Rectal smooth muscle tissue (tissue), 1 donor: ENCODE results near the gene EFTUD2.

Source experiments
- H3K27ac ChIP-seq: one replicate; pipeline ENCODE4 v1.7.0; 2013; ENCODE audit warnings: low read depth, low read length, inconsistent platforms
- H3K27me3 ChIP-seq: one replicate; pipeline ENCODE4 v1.7.0; 2013; ENCODE audit warnings: low read length; ENCODE audit not compliant: control insufficient read depth, insufficient read depth
- H3K36me3 ChIP-seq: one replicate; pipeline ENCODE4 v1.7.0; 2013; ENCODE audit warnings: low read length; ENCODE audit not compliant: control insufficient read depth, insufficient read depth
- H3K4me1 ChIP-seq: one replicate; pipeline ENCODE4 v1.7.0; 2013; ENCODE audit warnings: low read length; ENCODE audit not compliant: control insufficient read depth, insufficient read depth
- H3K4me3 ChIP-seq: one replicate; pipeline ENCODE4 v1.7.0; 2013; ENCODE audit warnings: low read length
- H3K9ac ChIP-seq: one replicate; pipeline ENCODE4 v1.7.0; 2013; ENCODE audit warnings: low read length

EFTUD2 gene

DNA sequence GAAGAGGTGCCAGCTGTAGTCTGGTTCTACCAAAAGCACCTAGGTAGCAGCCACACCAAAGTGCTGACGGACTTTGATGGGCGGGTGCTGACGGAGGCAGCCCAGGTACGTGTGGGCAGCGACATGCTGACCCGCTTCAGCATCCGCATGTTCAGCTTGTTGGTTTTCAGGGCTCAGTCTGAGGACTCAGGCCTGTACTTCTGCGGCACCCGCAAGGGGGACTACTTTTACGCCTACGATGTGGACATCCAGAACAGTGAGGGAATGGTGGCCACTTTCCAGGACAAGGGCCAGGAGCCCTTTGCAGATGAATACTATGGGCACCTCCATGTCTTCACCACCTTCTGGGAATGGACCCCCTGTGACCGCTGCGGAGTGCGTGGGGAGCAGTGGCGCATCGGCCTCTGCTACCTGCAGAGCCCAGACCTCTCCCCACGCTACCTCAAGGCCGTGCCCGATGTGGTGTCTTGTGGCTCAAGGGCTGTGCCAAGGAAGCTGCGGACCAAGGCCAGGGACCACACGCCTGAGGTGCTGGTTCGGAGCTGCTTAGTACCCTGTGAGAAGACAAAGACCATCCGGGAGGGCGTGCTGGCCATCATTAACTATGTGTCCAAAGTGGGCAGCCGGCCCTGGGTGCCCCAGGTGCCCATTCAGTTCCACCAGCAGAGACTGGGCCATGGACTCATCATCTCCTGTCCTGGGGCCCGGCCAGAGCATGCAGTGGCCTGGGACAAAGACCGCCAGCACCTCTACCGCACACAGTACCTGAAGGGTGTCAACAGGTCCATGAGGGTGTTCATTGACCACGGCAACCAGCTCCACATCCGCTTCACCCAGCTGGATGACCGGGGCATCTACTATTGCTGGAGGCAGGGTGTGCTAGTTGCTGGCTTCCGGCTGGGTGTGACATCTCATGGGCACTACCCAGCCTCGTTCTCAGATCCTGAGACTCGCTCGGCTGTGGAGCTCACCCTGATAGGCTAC is 5.0 kb upstream of the EFTUD2 start:
- Histone ChIP-seq H3K27ac (no peak overlapping the region), H3K4me3 (no peak overlapping the region), H3K9ac (no peak overlapping the region), H3K27me3 (no peaks in the 10 kb centered on the region), H3K36me3 (no peaks in the 10 kb centered on the region), H3K4me1 (peaks cover 6% of the 10 kb centered on the region)

DNA sequence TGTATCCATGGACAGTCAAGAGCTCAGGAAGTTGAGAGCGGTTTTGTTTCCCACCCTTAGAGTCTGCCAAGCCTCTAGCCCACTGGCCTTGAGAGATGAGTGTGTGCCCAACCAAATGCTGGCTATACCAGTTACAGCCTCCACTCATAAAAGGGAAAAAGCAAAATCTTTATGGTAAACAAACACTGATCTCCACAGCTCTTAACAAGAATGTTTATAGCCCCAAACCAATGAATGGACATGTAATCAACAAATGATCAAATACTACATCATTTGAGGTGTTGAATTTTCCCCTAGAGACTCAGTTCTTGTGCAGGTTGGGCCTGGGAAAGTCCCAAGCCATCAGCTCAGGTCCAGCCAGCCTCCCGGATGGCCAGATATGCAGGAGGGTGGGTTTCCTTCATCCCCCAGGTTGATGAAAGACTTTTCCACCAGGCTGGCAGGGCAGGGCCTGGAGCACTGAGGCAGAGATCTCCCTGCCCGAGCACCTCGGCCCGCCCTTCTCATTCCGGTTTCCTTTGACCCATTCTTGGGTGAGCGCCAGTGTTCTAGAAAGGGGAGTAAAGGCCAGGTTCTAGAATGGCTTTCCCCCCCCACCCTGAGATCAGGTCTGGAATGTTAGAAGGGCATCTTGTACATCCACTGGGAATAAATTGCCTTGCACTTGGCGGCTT is 3.9 kb upstream of the EFTUD2 start:
- H3K27me3 ChIP-seq: no peaks in the 10 kb centered on the region
- no peak overlapping the region for H3K27ac ChIP-seq
- peaks cover 8% of the 10 kb centered on the region for H3K4me1 ChIP-seq
- H3K4me3 ChIP-seq: no peak overlapping the region
- H3K36me3 ChIP-seq: no peaks in the 10 kb centered on the region
- H3K9ac ChIP-seq: no peak overlapping the region

DNA sequence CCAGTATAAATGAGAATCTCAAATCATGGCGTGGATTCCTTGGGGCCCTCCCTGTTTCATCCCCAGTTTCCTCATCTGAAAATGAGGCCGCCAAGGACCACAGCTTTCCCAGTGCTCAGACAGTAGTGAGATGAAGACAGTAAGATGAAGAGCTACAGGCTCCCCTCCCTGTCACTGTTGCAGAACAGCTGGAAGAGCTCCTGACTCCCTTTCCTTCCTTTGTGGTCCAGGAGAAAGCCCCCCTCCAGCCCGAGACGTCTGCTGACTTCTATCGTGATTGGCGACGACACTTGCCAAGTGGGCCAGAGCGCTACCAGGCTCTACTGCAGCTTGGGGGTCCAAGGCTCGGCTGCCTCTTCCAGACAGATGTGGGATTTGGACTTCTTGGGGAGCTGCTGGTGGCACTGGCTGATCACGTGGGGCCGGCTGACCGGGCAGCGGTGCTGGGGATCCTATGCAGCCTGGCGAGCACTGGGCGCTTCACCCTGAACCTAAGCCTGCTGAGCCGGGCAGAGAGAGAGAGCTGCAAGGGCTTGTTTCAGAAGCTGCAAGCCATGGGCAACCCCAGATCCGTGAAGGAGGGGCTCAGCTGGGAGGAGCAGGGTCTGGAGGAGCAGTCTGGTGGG is 3.0 kb upstream of the EFTUD2 start:
- no peaks in the 10 kb centered on the region for H3K27me3 ChIP-seq
- H3K9ac ChIP-seq: no peak overlapping the region
- H3K27ac ChIP-seq: no peak overlapping the region
- H3K4me1 ChIP-seq: peaks cover 8% of the 10 kb centered on the region
- H3K4me3 ChIP-seq: no peak overlapping the region
- no peaks in the 10 kb centered on the region for H3K36me3 ChIP-seq

DNA sequence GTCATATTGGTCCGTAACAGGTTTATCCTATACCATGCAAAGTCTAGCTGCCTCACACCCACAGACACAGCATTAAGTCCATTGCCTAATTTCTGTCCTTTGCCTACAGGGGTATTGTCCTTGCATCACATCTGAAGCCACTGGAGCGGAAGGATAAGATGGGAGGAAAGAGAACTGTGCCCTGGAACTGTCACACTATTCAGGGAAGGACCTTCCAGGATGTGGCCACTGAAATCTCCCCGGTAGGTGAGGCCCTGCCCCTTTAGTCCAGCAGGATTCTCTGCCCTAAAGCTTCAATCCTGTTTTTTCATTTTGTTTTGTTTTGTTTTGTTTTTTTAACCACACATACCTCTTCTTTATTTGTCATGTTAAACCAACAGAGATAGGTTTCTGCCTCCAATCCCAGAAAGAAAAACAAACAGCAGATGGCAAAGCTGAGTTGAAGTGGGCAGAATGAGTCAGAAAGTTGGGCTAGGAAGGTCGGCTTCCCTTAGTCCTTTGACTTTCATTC is 2.2 kb upstream of the EFTUD2 start:
- no peak overlapping the region for H3K9ac ChIP-seq
- H3K4me3 ChIP-seq: no peak overlapping the region
- peaks cover 8% of the 10 kb centered on the region for H3K4me1 ChIP-seq
- no peaks in the 10 kb centered on the region for H3K36me3 ChIP-seq
- H3K27ac ChIP-seq: no peak overlapping the region
- H3K27me3 ChIP-seq: no peaks in the 10 kb centered on the region

DNA sequence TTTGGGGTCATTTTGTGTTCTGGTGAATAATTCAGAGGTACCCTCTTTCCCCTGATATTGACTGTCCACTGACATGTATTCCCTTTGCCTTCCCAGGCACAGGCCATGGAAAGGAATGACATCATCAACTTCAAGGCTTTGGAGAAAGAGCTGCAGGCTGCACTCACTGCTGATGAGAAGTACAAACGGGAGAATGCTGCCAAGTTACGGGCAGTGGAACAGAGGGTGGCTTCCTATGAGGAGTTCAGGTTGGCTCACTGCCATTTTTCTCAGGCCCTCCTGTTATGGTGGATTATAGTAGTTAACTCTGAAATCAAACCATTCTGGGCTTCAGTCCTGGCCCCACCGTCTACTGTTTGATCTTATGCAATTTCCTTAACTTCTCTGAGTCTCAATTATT is 1.6 kb upstream of the EFTUD2 start:
- peak overlapping the region; percentile 68 for H3K27ac ChIP-seq
- H3K4me1 ChIP-seq: peaks cover 8% of the 10 kb centered on the region
- no peaks in the 10 kb centered on the region for H3K27me3 ChIP-seq
- no peak overlapping the region for H3K9ac ChIP-seq
- no peaks in the 10 kb centered on the region for H3K36me3 ChIP-seq
- H3K4me3 ChIP-seq: no peak overlapping the region

DNA sequence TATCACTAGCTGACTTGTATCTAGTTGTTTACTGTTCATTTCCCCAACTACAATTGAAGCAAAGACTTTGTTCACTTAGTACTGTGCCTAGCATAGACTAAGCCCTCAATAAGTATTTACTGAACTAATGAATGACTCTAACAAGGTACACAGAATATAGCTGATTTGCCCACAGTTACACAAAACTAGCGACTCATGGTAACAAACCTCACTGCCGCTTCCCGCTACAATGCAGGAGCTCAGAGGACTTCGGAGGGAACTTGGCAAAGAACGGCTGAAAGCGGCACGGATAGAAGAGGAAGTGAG is 524 bp downstream of the EFTUD2 start:
- peaks cover 3% of the 10 kb centered on the region for H3K36me3 ChIP-seq
- no peaks in the 10 kb centered on the region for H3K27me3 ChIP-seq
- peaks cover 8% of the 10 kb centered on the region for H3K4me1 ChIP-seq
- H3K4me3 ChIP-seq: peak overlapping the region; percentile 87
- H3K9ac ChIP-seq: peak overlapping the region; percentile 94
- peak overlapping the region; percentile 99 for H3K27ac ChIP-seq

DNA sequence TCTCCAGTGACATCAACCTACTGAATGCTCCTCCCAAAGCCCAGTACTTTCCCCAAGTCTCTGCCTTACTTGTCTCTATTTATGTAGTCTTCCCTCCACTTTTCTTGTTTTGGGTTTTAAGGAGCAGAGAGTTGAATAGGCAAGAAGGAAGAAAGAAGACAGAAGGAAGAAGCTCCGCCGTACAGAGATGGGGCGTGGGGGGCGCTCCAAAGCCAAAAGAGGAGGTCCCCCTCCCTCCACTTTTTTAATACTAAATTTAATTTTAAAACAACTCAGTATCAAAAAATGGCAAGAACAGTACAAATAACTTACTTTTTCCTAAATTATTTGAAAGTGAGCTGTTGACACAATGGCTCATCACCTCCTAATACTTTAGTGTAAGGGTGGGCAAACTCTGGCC is 4.6 kb downstream of the EFTUD2 start:
- Histone ChIP-seq H3K4me3 (no peak overlapping the region), H3K36me3 (peaks cover 3% of the 10 kb centered on the region), H3K4me1 (peaks cover 2% of the 10 kb centered on the region), H3K27ac (no peak overlapping the region), H3K27me3 (no peaks in the 10 kb centered on the region), H3K9ac (no peak overlapping the region)

DNA sequence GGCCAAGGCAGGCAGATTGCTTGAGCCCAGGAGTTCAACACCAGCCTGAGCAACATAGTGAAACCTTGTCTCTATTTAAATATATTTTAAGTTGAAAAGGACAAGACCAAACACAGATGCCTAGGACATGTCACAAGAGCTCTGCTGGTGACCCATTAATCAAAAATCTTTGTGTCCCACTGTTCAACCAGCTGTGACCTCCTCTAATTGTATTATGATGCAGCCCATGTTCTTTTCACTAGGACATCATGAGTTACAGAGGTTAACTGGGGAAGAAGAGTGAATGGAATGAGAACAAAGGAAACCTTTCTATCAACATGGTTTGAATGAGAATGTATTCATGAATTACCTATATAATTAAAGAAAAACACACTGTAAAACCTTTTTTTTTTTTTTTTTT is 7.0 kb downstream of the EFTUD2 start:
- Histone ChIP-seq H3K27me3 (no peaks in the 10 kb centered on the region), H3K9ac (no peak overlapping the region), H3K4me3 (no peak overlapping the region), H3K36me3 (peaks cover 3% of the 10 kb centered on the region), H3K4me1 (no peaks in the 10 kb centered on the region), H3K27ac (no peak overlapping the region)

DNA sequence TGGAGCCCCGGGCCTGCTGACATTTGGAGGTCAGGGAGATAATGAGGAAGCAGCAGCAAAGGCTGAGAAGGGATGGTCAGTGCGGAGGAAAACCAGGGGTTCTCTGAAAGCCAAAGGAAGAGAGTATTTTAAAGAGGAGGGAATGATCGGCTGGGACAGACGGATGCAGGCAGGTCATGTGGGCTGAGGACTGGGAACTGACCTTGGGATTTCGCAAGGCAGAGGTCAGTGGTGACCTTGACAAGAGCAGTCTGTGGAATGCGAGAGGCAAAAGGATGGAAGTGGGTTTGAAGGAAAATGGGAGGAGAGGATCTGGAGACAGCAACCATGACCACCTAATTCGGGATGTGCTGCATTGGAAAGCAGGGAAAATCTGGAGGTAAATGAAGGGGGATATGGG is 10.2 kb downstream of the EFTUD2 start:
- Histone ChIP-seq H3K4me1 (no peaks in the 10 kb centered on the region), H3K4me3 (no peak overlapping the region), H3K36me3 (peaks cover 7% of the 10 kb centered on the region), H3K27me3 (no peaks in the 10 kb centered on the region), H3K9ac (no peak overlapping the region), H3K27ac (no peak overlapping the region)

DNA sequence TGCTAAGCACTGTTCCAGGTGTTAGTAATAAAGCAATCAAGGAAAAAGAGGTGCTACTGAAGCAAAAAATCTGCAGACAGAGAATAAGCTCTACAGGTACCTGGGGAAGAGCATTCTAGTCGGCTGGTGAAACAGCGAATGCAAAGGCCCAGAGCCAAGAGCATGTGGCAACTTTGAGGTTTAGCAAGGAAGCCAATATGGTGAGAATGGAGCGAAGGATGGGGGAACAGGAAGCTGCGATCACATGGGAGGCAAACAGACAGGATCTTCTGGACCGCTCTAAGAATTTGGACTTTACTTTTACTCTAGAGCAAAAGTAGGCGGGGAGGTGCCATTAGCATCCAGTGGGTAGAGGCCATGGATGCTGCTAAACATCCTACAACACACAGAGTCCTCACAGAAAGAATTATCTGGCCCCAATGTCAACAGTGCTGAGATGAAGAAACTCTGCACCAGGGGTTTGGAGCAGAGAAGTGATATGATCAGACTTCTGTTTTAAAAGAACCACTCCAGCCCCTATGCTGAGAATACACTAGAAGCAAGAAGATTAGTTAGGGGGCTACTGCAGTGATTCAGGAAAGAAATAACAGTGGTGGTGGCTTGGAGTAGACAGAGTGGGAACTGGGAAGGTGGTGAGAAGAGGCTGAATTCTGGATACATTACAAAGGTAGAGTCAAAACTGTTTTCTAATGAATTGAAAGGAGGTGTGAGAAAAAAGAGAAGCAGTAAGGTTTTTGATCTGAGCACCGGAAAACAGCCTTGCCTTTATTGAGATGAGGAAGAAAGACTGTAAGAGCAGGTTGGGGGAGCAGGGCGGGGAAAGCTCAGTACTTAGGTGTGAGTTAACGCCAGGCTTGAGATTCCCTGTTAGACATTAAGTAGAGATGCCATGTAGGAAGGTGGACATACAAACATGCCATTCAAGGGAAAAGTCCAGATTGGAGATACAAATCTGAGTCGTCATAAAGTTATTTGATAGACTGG is 11.0 kb downstream of the EFTUD2 start:
- H3K4me3 ChIP-seq: no peak overlapping the region
- H3K27ac ChIP-seq: no peak overlapping the region
- H3K9ac ChIP-seq: no peak overlapping the region
- H3K4me1 ChIP-seq: no peaks in the 10 kb centered on the region
- peaks cover 10% of the 10 kb centered on the region for H3K36me3 ChIP-seq
- H3K27me3 ChIP-seq: no peaks in the 10 kb centered on the region

DNA sequence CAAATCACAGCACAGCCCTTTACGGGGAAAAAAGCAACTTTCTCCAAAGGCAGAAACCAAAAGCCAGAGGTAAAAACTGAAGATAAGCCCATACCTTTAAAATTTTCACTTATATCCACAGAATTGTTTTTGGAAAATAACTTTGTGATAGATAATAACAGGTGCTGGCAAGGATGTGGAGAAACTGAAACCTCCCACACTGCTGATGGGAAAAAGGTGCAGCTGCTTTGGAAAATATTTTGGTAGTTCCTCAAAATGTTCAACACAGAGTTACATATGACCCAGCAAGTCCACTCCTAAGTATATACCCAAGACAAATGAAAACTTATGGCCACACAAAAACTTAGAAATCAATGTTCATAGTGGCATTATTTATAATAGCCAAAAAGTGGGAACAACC is 12.2 kb downstream of the EFTUD2 start:
- no peak overlapping the region for H3K9ac ChIP-seq
- H3K27me3 ChIP-seq: no peaks in the 10 kb centered on the region
- peaks cover 19% of the 10 kb centered on the region for H3K36me3 ChIP-seq
- no peaks in the 10 kb centered on the region for H3K4me1 ChIP-seq
- H3K27ac ChIP-seq: no peak overlapping the region
- no peak overlapping the region for H3K4me3 ChIP-seq
